CD4-positive, alpha-beta T cell treated with Interleukin-17A for 4 hours (primary cell): ENCODE results near the gene PDP2.
"Not testable (repeated sequence)": the region's sequence is repeated elsewhere in the genome, so short reads cannot be mapped to it uniquely, and the experiment has no call there.

ENCODE experiments used
- DNase-seq: peaks from one replicate; pipeline ENCODE4 v3.0.0-alpha.2; 2020; ENCODE audit warnings: mixed read lengths

The PDP2 gene

GRCh38 chr16:66888647-66889615 is 8.6 kb downstream of the PDP2 start:
- no peak for DNase-seq

GRCh38 chr16:66889622-66890021 is 9.3 kb downstream of the PDP2 start:
- DNase-seq = no peak

GRCh38 chr16:66890799-66891198 is 10.5 kb downstream of the PDP2 start:
- DNase-seq = no peak

GRCh38 chr16:66891360-66891759 is 11.0 kb downstream of the PDP2 start:
- no peak for DNase-seq

- DNase-seq = no peak
These were observed 11.5 kb downstream of the PDP2 start for GRCh38 chr16:66891797-66892196.

- no peak for DNase-seq
These were observed 13.7 kb downstream of the PDP2 start for GRCh38 chr16:66894055-66894454.

- peak; percentile 66 for DNase-seq
These were observed 14.8 kb downstream of the PDP2 start for GRCh38 chr16:66894948-66895688.

GRCh38 chr16:66895689-66895979 is 15.3 kb downstream of the PDP2 start:
- no peak for DNase-seq

GRCh38 chr16:66895999-66896398 is 15.7 kb downstream of the PDP2 start:
- DNase-seq = no peak

GRCh38 chr16:66896682-66897081 is 16.4 kb downstream of the PDP2 start:
- not testable (repeated sequence) for DNase-seq

- no peak for DNase-seq
These were observed 17.9 kb downstream of the PDP2 start for GRCh38 chr16:66898207-66898606.

- no peak for DNase-seq
These were observed 18.6 kb downstream of the PDP2 start for GRCh38 chr16:66898933-66899309.

GRCh38 chr16:66899310-66899944 is 19.1 kb downstream of the PDP2 start:
- DNase-seq = no peak

GRCh38 chr16:66899945-66900710 is 19.8 kb downstream of the PDP2 start:
- no peak for DNase-seq

- DNase-seq = no peak
These were observed 20.6 kb downstream of the PDP2 start for GRCh38 chr16:66900721-66901441.

- DNase-seq = no peak
These were observed 21.3 kb downstream of the PDP2 start for GRCh38 chr16:66901626-66902025.

- no peak for DNase-seq
These were observed 22.6 kb downstream of the PDP2 start for GRCh38 chr16:66902648-66903543.

- DNase-seq = no peak
These were observed 23.5 kb downstream of the PDP2 start for GRCh38 chr16:66903544-66904427.

GRCh38 chr16:66904428-66904845 is 24.1 kb downstream of the PDP2 start:
- DNase-seq = no peak
